PFSK-1 (cell line): Measurements from ENCODE around the gene UFSP2.

ENCODE experiments used
- FOXP2 ChIP-seq: optimal IDR thresholded peaks from 2 replicates; pipeline ENCODE3; 2011; ENCODE audit warnings: borderline replicate concordance, control low read depth, inconsistent platforms; ENCODE audit not compliant: insufficient read depth; ENCODE audit errors: extremely low read length, extremely low read depth
- POLR2AphosphoS5 ChIP-seq: IDR thresholded peaks from 2 replicates; pipeline ENCODE4 v1.6.1; 2012; ENCODE audit warnings: low read depth, mild to moderate bottlenecking, control low read depth, low read length, moderate library complexity
- REST ChIP-seq, 2 experiments: IDR thresholded peaks; 2 replicates each; pipeline versions ENCODE4 v1.6.1 to v1.8.0; 2011 to 2012; ENCODE audit warnings: low read depth in 2 of 2, low read length in 2 of 2, control low read depth in 1 of 2, inconsistent platforms in 1 of 2, mild to moderate bottlenecking in 1 of 2, moderate library complexity in 1 of 2; ENCODE audit not compliant: insufficient read depth in 1 of 2
- SIN3A ChIP-seq: IDR thresholded peaks from 2 replicates; pipeline ENCODE4 v1.6.1; 2012; ENCODE audit warnings: mild to moderate bottlenecking, low read length, moderate library complexity, borderline replicate concordance; ENCODE audit not compliant: insufficient read depth
- TAF1 ChIP-seq: IDR thresholded peaks from 2 replicates; pipeline ENCODE4 v1.6.1; 2012; ENCODE audit warnings: low read length, control low read depth, borderline replicate concordance; ENCODE audit not compliant: insufficient read depth

The UFSP2 gene

GRCh38 chr4:185405296-185405999 lies 20.3 kb downstream of the UFSP2 start:
- no peak for TF ChIP-seq FOXP2
- no peak for TF ChIP-seq POLR2AphosphoS5
- TF ChIP-seq REST (IDR thresholded peaks at IDR 0.05; ENCODE audit: insufficient read depth in 1 of 2, low read depth in 2 of 2, low read length in 2 of 2) = no peak

- TF ChIP-seq REST (IDR thresholded peaks at IDR 0.05; ENCODE audit: insufficient read depth in 1 of 2, low read depth in 2 of 2, low read length in 2 of 2) (no peak), SIN3A (no peak), FOXP2 (no peak), POLR2AphosphoS5 (no peak), TAF1 (no peak)
Observed at GRCh38 chr4:185404031-185404430, 21.7 kb downstream of the UFSP2 start.

- no peak for TF ChIP-seq SIN3A
- no peak for TF ChIP-seq TAF1
- TF ChIP-seq REST (IDR thresholded peaks at IDR 0.05; ENCODE audit: insufficient read depth in 1 of 2, low read depth in 2 of 2, low read length in 2 of 2) = no peak
- TF ChIP-seq FOXP2 = no peak
- TF ChIP-seq POLR2AphosphoS5 = no peak
Observed at GRCh38 chr4:185399466-185399865, 26.3 kb downstream of the UFSP2 start.

GRCh38 chr4:185398618-185399017 lies 27.1 kb downstream of the UFSP2 start:
- TF ChIP-seq TAF1 (no peak), POLR2AphosphoS5 (no peak), SIN3A (no peak), FOXP2 (no peak), REST (IDR thresholded peaks at IDR 0.05; ENCODE audit: insufficient read depth in 1 of 2, low read depth in 2 of 2, low read length in 2 of 2) (no peak)

DNA sequence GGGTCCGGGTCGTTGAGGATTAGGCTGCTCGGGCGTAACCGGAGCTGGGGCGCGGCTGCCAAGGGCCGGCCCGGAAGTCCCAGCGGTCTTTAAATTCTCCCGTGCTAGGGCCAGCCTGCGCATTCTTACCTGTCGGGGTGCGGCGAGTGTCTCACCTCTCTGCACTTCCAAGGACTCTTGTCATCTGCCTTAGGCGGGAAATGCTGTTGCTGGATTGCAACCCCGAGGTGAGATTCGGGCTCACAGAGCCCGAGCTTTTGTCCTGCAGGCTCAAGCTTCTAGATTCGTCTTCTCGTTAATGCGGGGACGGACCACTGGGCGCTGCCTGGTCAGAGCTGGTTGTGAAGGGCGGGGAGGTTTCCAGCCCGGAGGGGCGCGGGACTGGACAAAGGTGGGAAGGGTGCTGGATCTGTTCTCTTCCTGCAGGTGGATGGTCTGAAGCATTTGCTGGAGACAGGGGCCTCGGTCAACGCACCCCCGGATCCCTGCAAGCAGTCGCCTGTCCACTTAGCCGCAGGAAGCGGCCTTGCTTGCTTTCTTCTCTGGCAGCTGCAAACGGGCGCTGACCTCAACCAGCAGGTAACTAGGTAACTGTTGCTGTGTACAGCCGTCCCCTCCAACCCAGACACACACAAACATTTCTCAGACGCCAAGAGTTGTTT lies 28.9 kb downstream of the UFSP2 start, which contains the start of gene ANKRD37:
ANKRD37 (plus strand) TSS at position 118 of the 662 bp plus-strand sequence; CDS start at position 201, 83 bp downstream.
- TF ChIP-seq POLR2AphosphoS5 (no peak), FOXP2 (no peak), SIN3A (no peak), REST (IDR thresholded peaks at IDR 0.05; ENCODE audit: insufficient read depth in 1 of 2, low read depth in 2 of 2, low read length in 2 of 2) (no peak), TAF1 (no peak)
